ENCODE measurements around the gene PARP4.
"Not testable (repeated sequence)": the region's sequence is repeated elsewhere in the genome, so short reads cannot be mapped to it uniquely, and the experiment has no call there.

Gene PARP4

DNA sequence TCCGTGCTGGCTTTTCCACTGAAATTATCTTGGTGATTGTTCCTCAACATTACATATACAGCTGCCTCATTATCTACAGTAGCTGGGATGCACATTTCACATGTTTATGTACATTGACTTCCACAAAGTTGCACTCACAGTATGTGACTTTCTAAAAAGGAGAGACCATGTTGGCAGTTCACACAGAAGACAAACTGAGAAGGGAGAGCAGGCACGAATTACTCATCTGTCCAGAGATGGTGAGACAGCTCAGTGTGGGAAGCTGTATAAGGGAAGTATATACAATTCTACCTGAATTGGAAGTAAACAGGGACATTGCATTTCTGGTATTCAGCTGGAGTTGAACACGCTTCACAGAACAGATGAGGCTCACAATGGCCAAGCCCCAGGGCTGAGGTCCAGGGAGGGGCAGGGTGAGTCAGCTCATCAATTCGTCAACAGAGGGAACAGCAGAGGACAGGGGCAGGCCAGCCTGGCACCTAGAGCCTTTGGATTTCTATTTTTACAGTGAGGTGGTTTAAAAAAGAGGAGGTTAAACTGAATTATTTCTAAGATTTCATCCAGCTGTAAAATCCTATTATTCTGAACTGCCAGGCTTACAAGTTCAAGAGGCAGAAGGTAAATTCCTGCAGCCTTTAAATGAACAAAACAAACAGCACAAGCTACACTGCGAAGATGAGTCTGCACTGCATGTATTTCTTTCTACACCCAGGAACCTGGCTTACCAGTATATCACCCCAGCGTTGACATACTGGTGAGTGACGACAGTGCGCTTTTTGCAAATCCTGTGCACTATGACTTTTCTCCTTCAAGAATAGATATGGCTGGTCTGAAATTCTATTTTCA lies 9.8 kb downstream of the PARP4 start:
- TF ChIP-seq, protein P1, sequence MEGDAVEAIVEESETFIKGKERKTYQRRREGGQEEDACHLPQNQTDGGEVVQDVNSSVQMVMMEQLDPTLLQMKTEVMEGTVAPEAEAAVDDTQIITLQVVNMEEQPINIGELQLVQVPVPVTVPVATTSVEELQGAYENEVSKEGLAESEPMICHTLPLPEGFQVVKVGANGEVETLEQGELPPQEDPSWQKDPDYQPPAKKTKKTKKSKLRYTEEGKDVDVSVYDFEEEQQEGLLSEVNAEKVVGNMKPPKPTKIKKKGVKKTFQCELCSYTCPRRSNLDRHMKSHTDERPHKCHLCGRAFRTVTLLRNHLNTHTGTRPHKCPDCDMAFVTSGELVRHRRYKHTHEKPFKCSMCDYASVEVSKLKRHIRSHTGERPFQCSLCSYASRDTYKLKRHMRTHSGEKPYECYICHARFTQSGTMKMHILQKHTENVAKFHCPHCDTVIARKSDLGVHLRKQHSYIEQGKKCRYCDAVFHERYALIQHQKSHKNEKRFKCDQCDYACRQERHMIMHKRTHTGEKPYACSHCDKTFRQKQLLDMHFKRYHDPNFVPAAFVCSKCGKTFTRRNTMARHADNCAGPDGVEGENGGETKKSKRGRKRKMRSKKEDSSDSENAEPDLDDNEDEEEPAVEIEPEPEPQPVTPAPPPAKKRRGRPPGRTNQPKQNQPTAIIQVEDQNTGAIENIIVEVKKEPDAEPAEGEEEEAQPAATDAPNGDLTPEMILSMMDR (IDR thresholded peaks at IDR 0.05; ENCODE audit: insufficient read depth, low read depth, low read length, missing control alignments) = no peak
- no peak overlapping the region for H3K4me3 ChIP-seq (ENCODE audit: low read depth, low read length)
- no peak for DNase-seq (ENCODE audit: low read depth)

DNA sequence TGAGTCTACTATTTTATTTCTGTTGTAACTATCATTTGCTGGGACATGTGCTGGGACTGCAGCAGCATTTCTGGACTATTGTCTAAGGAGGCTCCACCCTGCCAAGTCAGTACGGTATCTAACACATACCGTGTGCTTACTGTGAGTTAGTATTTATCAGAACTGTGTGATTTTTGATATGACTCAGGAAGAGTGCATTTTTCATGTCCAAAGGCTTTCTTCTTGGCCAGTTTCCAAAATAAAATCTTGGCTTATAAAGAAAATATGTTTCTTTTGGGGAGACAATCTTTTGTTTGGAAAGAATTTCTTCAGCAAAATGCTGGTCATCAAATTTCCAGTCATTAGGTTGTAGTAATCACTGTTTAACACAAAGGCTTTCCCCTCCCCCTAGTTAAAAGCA lies 11.6 kb downstream of the PARP4 start:
- DNase-seq (ENCODE audit: low read depth) = no peak
- TF ChIP-seq, protein P1 (IDR thresholded peaks at IDR 0.05; ENCODE audit: insufficient read depth, low read depth, low read length, missing control alignments) = no peak
- no peak overlapping the region for H3K4me3 ChIP-seq (ENCODE audit: low read depth, low read length)

DNA sequence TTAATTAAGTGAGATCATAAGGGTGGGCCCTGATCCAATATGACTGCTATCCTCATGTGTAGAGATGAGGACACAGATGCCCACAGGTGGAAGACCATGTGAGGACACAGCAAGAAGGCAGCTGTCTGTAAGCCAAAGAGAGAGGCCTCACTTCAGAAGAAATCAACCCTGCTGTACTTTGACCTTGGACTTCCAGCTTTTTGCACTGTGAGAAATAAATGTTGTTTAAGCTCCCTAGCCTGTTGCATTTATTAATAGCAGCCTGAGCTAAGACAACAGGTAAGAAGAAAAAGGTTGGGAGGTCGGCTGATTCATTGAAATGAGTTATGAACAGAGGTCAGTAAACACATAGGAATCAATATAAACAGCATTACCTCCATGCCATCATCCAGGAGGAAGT lies 14.8 kb downstream of the PARP4 start:
- DNase-seq (ENCODE audit: low read depth) = no peak
- TF ChIP-seq, protein P1 (IDR thresholded peaks at IDR 0.05; ENCODE audit: insufficient read depth, low read depth, low read length, missing control alignments) = no peak
- no peak overlapping the region for H3K4me3 ChIP-seq (ENCODE audit: low read depth, low read length)

- DNase-seq (ENCODE audit: low read depth); H3K4me3 ChIP-seq (ENCODE audit: low read depth, low read length): not testable (repeated sequence)
Measured at GRCh38 chr13:24496295-24496694, 16.3 kb downstream of the PARP4 start.

- TF ChIP-seq, protein P1 (IDR thresholded peaks at IDR 0.05; ENCODE audit: insufficient read depth, low read depth, low read length, missing control alignments) = no peak
- no peak for DNase-seq (ENCODE audit: low read depth)
- H3K4me3 ChIP-seq (ENCODE audit: low read depth, low read length) = no peak overlapping the region
Measured at GRCh38 chr13:24495151-24495729, 17.3 kb downstream of the PARP4 start.

- no peak overlapping the region for H3K4me3 ChIP-seq (ENCODE audit: low read depth, low read length)
- no peak for DNase-seq (ENCODE audit: low read depth)
- TF ChIP-seq, protein P1 (IDR thresholded peaks at IDR 0.05; ENCODE audit: insufficient read depth, low read depth, low read length, missing control alignments) = no peak
Measured at GRCh38 chr13:24493356-24493755, 19.2 kb downstream of the PARP4 start.

DNA sequence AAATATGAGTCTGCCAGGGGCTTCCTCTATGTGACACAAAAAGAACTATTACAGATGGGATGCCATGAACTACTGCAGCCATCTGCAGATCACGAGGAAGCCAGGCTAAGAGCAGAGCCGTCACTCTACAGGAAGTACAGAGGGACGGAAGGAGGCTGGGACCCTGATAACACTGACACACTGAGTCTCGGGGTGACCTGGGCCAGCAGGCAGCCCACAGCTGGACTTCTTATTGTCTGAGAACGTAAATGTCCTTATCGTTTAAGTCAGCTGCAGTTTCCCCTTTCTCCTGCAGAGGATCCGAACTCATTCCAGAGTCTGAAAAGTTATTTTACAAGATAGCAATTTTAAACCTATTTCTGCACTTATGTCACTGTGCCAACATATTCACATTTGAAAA lies 20.7 kb downstream of the PARP4 start:
- TF ChIP-seq, protein P1 (IDR thresholded peaks at IDR 0.05; ENCODE audit: insufficient read depth, low read depth, low read length, missing control alignments) = no peak
- no peak overlapping the region for H3K4me3 ChIP-seq (ENCODE audit: low read depth, low read length)
- no peak for DNase-seq (ENCODE audit: low read depth)
